ENCODE data around the gene ARHGAP15. TPM values are rescaled to one million over a fixed set of nuclear protein-coding genes. Genes with fewer than 3 reads are reported as not detected.

The ARHGAP15 gene
- total RNA-seq, 1 donor from 2014 or later, result not detected

- DNase-seq, result no peak
- Mint-ChIP-seq H3K9me3 (ENCODE audit: unreplicated experiment) (no peaks in the 10 kb centered on the region), H3K27me3 (ENCODE audit: unreplicated experiment) (no peaks in the 10 kb centered on the region), H3K36me3 (ENCODE audit: unreplicated experiment) (no peaks in the 10 kb centered on the region), H3K4me3 (ENCODE audit: unreplicated experiment) (no peak overlapping the region), H3K4me1 (ENCODE audit: low read depth, unreplicated experiment) (peaks cover 1% of the 10 kb centered on the region), H3K27ac (ENCODE audit: unreplicated experiment) (no peak overlapping the region)
- TF ChIP-seq CTCF (IDR thresholded peaks at IDR 0.05; ENCODE audit: partially characterized antibody, unreplicated experiment), result no peak
Observed at GRCh38 chr2:143466391-143466790, 337.2 kb downstream of the ARHGAP15 start.

- Mint-ChIP-seq H3K4me1 (ENCODE audit: low read depth, unreplicated experiment) (peaks cover 1% of the 10 kb centered on the region), H3K27ac (ENCODE audit: unreplicated experiment) (no peak overlapping the region), H3K4me3 (ENCODE audit: unreplicated experiment) (no peak overlapping the region), H3K27me3 (ENCODE audit: unreplicated experiment) (no peaks in the 10 kb centered on the region), H3K9me3 (ENCODE audit: unreplicated experiment) (no peaks in the 10 kb centered on the region), H3K36me3 (ENCODE audit: unreplicated experiment) (no peaks in the 10 kb centered on the region)
- no peak for DNase-seq
- no peak for TF ChIP-seq CTCF (IDR thresholded peaks at IDR 0.05; ENCODE audit: partially characterized antibody, unreplicated experiment)
Observed at GRCh38 chr2:143467011-143467410, 337.8 kb downstream of the ARHGAP15 start.

- H3K4me1 Mint-ChIP-seq (ENCODE audit: low read depth, unreplicated experiment), result peaks cover 3% of the 10 kb centered on the region
Observed at GRCh38 chr2:143468341-143468888, 339.2 kb downstream of the ARHGAP15 start.

GRCh38 chr2:143469323-143469722, 340.1 kb downstream of the ARHGAP15 start:
- H3K36me3 Mint-ChIP-seq (ENCODE audit: unreplicated experiment), result no peaks in the 10 kb centered on the region
- peaks cover 3% of the 10 kb centered on the region for H3K4me1 Mint-ChIP-seq (ENCODE audit: low read depth, unreplicated experiment)
- DNase-seq, result no peak
- H3K27ac Mint-ChIP-seq (ENCODE audit: unreplicated experiment), result no peak overlapping the region
- no peak for TF ChIP-seq CTCF (IDR thresholded peaks at IDR 0.05; ENCODE audit: partially characterized antibody, unreplicated experiment)
- H3K9me3 Mint-ChIP-seq (ENCODE audit: unreplicated experiment), result no peaks in the 10 kb centered on the region
- H3K27me3 Mint-ChIP-seq (ENCODE audit: unreplicated experiment), result no peaks in the 10 kb centered on the region
- H3K4me3 Mint-ChIP-seq (ENCODE audit: unreplicated experiment), result no peak overlapping the region

More at GRCh38 chr2:143468341-143468888, 339.2 kb downstream of the ARHGAP15 start:
- Mint-ChIP-seq H3K4me3 (ENCODE audit: unreplicated experiment) (no peak overlapping the region), H3K36me3 (ENCODE audit: unreplicated experiment) (no peaks in the 10 kb centered on the region), H3K9me3 (ENCODE audit: unreplicated experiment) (no peaks in the 10 kb centered on the region), H3K27me3 (ENCODE audit: unreplicated experiment) (no peaks in the 10 kb centered on the region), H3K27ac (ENCODE audit: unreplicated experiment) (no peak overlapping the region)
- DNase-seq, result no peak
- no peak for TF ChIP-seq CTCF (IDR thresholded peaks at IDR 0.05; ENCODE audit: partially characterized antibody, unreplicated experiment)

GRCh38 chr2:143471550-143471949, 342.3 kb downstream of the ARHGAP15 start:
- Mint-ChIP-seq H3K4me3 (ENCODE audit: unreplicated experiment) (no peak overlapping the region), H3K4me1 (ENCODE audit: low read depth, unreplicated experiment) (peaks cover 12% of the 10 kb centered on the region), H3K9me3 (ENCODE audit: unreplicated experiment) (no peaks in the 10 kb centered on the region), H3K27me3 (ENCODE audit: unreplicated experiment) (peaks cover 4% of the 10 kb centered on the region), H3K27ac (ENCODE audit: unreplicated experiment) (no peak overlapping the region), H3K36me3 (ENCODE audit: unreplicated experiment) (no peaks in the 10 kb centered on the region)
- DNase-seq, result no peak
- no peak for TF ChIP-seq CTCF (IDR thresholded peaks at IDR 0.05; ENCODE audit: partially characterized antibody, unreplicated experiment)

Measured in glutamatergic neuron (in vitro differentiated cells).